ENCODE data around the gene GLYATL3.
A peak's percentile ranks its signal among the peaks of the same experiment; 100 is the strongest.

GLYATL3 gene

DNA sequence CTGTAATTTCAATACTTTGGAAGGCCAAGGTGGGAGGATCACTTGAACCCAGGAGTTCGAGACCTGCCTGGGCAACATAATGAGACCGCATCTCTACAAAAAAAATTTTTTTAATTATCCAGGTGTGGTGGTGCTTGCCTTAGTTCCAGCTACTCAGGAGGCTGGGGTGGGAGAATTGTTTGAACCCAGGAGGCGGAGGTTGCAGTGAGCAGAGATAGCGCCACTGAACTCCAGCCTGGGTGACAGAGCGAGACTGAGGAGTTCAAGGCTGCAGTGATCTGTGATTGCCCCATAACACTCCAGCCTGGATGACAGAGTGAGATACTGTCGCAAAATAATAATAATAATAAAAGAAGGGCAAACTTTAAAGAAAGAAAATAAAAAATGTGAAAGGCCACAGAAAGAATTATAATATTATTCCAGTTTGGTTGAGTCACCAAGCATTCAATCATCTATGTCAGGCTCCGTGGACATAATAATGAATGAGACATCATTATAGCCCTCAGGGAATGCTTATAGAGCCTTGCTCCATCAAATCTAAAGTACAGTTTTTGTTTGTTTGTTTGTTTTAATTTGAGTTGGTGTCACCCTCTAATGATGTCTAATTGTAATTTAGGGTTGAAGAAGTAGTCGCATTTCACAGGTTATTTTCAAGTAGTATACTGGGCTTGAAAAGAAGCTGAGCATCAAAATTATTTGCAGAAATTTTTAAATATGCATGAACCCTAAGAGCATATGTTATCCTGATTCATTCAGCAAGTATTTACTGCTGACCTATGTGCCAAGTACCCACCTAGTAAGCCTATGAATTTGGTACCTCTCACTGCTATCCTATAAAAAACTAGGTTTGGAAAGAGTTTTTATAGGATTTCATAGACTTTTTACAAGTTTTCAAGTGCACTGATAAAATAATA lies 15.1 kb downstream of the GLYATL3 start:
- no peak for DNase-seq

- no peak for DNase-seq
Measured at GRCh38 chr6:49515485-49516146, 15.9 kb downstream of the GLYATL3 start.

GRCh38 chr6:49516147-49516505 lies 16.4 kb downstream of the GLYATL3 start:
- no peak for DNase-seq

- DNase-seq: no peak
Measured at GRCh38 chr6:49517919-49518318, 18.2 kb downstream of the GLYATL3 start.

GRCh38 chr6:49519660-49520059 lies 19.9 kb downstream of the GLYATL3 start:
- DNase-seq: no peak

DNA sequence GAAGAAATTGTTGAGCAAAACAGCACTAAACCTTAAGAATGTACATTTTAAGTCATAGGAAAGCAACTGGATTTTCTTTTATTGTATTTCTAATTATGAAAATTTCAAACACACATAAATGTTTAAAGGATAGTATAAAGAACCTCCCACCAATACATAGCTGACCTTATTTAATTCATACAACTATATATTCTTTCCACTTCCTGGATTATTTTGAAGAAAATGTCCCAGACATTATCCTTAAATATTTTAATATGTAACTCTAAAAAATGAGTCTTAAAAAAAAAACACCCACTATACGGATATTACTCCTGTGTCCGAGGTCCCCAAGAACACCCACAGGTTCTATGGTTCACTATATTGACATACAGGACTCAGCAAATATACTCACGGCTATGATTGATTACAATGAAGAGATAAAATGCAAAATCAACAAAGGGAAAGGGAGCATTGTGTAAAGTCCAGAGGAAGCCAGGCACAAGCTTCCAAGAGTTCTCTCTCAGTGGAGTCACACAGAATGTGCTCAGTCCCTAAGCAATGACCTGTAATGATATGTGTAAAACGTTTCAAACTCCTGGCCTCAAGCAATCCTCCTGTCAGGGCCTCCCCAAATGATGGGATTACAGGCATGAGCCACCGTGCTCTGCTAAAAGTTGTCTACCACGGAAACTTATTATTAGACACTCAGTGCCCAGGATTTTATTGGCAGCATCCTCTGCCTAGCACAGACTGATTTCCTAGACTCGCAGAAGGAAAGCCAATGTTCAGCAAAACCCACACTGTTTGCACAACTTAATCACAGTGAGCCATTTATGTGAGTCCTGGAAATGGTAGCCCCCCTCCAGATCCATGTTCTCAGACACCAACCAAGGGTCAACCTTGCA lies 23.2 kb downstream of the GLYATL3 start:
- no peak for DNase-seq

DNA sequence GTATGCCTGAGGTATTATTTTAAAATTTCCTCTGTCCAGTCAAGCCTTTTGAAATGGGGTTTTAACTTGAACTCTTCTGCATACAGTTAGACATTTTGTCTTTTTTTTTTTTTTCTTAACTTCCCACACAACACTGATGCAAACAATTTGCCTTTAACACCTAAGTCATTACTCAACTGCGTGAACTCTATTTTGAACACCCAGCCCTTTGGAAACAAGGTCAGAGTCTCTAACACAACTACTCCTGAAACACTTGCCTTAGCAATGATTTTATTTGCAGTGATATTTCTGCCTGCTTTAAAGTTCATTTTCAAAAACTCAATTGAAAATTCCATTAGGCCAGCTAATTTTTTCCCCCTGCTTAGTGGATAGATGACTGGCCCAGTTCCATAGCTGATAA lies 24.2 kb downstream of the GLYATL3 start:
- no peak for DNase-seq

- no peak for DNase-seq
Measured at GRCh38 chr6:49524541-49524940, 24.8 kb downstream of the GLYATL3 start.

DNA sequence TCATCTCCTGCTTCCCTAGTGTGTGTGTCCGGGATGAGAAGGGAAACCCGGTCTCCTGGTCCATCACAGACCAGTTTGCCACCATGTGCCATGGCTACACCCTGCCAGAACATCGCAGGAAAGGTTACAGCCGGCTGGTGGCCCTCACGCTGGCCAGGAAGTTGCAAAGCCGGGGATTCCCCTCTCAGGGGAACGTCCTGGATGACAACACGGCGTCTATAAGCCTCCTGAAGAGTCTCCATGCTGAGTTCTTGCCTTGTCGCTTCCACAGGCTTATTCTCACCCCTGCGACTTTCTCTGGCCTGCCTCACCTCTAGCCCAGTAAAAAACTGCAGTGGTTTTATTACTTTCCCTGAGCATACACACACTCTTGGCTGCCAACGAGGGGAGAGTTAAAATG lies 26.9 kb downstream of the GLYATL3 start:
- DNase-seq: no peak

GRCh38 chr6:49527320-49527719 lies 27.6 kb downstream of the GLYATL3 start:
- no peak for DNase-seq

DNA sequence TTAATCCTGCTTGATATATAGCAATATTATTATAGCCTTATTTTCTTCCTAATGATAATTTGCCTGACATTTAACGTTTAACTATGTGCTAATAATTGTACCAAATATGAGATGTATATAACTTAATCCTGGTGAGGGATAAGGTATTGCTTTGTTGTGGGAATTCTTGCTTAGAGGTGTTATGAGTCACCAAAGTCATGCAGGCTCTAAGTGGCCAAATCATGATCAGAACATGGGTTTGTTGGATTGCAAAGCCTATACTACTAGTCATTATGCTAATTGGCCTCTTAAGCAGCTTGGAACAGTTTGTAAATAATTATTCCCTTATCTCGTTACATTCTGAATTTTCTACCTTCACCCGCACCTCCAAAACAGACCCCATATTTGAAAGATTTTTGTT lies 28.8 kb downstream of the GLYATL3 start:
- no peak for DNase-seq

GRCh38 chr6:49530141-49530776 lies 30.5 kb downstream of the GLYATL3 start:
- DNase-seq: no peak

GRCh38 chr6:49531774-49532569 lies 32.2 kb downstream of the GLYATL3 start:
- DNase-seq: peak; percentile 9 to 67

- DNase-seq: no peak
Measured at GRCh38 chr6:49535795-49536194, 36.1 kb downstream of the GLYATL3 start.

DNA sequence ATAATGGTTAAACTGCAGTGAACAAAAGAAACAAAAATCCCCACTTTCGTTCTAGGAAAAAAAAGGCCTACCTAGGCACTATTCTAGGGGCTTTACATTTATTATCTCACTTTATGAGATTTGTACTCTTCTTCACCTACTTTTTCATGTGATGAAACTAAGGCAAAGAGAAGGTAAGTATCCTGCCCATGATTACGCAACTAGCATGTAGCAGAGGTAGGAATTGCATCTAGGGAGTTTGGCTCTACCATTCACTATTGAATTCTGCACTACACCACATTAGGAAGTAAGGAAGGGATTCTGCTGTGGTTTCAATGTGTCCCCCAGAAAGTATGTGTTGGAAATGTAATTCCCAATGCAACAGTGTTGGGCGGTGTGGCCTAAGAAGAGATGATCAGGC lies 39.4 kb downstream of the GLYATL3 start:
- DNase-seq: no peak

- no peak for DNase-seq
Measured at GRCh38 chr6:49540614-49541013, 40.9 kb downstream of the GLYATL3 start.

- DNase-seq: no peak
Measured at GRCh38 chr6:49541210-49541724, 41.5 kb downstream of the GLYATL3 start.

DNA sequence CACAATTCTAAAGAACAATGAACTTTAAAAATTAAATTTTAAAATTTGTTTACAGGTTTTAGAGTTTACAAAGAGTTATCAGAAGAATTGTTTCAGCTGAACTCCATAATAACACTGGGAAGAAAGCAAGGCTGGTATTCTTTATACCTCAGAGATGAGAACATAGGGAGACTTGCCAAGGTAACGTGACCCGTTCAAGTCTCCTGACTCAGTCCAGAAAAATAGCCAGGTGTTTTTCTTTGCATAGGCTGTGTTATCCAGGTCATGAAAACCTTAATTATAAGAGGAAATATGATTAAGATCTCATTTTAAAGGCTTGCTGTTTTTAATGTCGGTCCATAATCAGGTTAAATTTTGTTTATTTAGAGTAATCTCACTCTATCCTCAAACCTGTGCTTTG lies 42.2 kb downstream of the GLYATL3 start:
- DNase-seq: no peak

- DNase-seq: no peak
Measured at GRCh38 chr6:49543087-49543858, 43.5 kb downstream of the GLYATL3 start.

GRCh38 chr6:49546331-49546730 lies 46.6 kb downstream of the GLYATL3 start:
- no peak for DNase-seq
